ENCODE measurements around the gene HSD3B7. TPM values are rescaled to one million over a fixed set of nuclear protein-coding genes. Genes with fewer than 3 reads are reported as not detected.
"Not testable (repeated sequence)": the region's sequence is repeated elsewhere in the genome, so short reads cannot be mapped to it uniquely, and the experiment has no call there.

HSD3B7 gene
- total RNA-seq: 22.9 and 24.2 TPM in 2 replicates

GRCh38 chr16:30984669-30985400 is at the start of gene HSD3B7:
TSS of gene HSD3B7 (plus strand) at chr16:30985207. CDS start at chr16:30985659, 452 bp downstream.
- no peak for DNase-seq (ENCODE audit: low read depth)
- H3K4me3 ChIP-seq (ENCODE audit: low read depth, low read length): peak within 1 kb of the TSS; percentile 71
- TF ChIP-seq CTCF (conservative IDR thresholded peaks at IDR 0.05; ENCODE audit: low read depth, low read length): peak; percentile 92

DNA sequence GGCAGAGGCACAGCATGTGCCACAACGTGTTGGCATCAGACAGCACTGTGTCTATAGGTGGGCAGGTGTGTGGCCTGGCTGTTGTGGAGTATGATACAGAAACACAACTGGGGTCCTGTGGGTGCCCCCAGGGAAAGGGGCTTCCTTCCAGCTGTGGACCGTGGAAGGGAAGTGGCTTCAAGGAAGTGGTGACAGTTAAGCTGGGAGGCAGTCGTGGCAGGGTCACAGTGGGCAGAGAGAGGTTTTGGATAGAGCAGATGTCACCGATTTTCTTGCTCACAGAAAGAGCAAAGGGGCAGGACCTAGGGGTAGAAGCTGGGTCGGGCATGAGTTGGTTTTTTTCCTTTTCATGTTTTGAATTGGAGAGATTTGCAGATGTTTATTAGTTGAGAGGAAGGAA is 47.3 kb upstream of the HSD3B7 start:
- no peak for DNase-seq (ENCODE audit: low read depth)
- no peak for TF ChIP-seq CTCF (conservative IDR thresholded peaks at IDR 0.05; ENCODE audit: low read depth, low read length)

DNA sequence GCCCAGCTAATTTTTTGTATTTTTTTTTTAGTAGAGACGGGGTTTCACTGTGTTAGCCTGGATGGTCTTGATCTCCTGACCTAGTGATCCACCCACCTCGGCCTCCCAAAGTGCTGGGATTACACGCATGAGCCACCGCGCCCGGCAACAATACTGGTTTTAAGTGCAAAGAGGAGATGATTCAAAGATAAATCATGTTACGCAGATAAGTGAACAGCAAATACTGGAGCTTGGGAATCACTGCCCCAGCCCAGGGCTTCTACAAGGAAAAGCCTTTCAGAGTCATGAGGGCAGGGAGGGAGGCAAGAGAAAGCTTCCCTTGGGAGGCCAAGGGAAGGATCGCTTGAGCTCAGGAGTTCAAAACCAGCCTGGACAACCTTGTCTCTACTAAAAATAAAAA is 45.4 kb upstream of the HSD3B7 start:
- not testable (repeated sequence) for H3K4me3 ChIP-seq (ENCODE audit: low read depth, low read length); DNase-seq (ENCODE audit: low read depth)

More for the DNA sequence above, 47.3 kb upstream of the HSD3B7 start:
- no peak overlapping the region for H3K4me3 ChIP-seq (ENCODE audit: low read depth, low read length)

DNA sequence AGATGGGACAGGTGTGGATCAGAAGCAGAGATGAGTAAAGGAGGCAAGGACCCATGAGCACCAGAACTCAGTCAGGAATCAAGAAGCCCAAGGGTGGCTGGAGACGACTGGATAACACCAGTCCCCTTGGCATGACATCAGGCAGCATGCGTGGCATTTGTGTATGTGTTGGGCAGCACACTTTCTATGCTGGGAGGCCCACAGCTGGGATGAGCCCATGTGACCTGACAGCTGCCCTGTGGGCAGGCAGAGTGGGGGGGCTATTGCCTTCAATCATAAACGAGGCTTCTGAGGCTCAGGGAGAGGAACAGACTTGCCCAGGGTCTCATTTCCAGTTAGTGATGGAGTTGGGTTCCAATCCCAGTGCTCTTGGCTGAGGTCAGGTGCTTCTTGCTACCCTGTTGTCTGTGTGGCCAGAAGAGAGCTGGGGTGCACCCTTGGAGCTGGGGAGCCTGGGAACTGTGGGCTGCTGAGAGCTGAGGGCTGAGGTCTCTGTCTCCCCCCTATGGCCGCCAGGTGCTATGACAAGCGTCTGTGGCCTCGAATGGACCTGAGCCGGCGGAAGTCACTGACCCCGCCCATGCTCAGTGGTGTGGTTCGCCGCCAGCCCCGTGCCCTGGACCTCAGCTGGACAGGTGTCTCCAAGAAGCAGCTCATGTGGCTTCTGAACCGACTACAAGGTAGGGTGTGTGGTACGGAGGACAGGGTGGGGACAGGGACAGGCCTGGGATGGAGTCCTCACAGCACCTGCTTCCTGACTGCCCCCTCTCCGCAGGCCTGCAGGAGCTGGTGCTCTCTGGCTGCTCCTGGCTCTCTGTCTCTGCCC is 43.2 kb upstream of the HSD3B7 start:
- DNase-seq (ENCODE audit: low read depth): no peak
- peak; percentile 90 for TF ChIP-seq CTCF (conservative IDR thresholded peaks at IDR 0.05; ENCODE audit: low read depth, low read length)

GRCh38 chr16:30942426-30942806 is 42.6 kb upstream of the HSD3B7 start:
- no peak for DNase-seq (ENCODE audit: low read depth)
- H3K4me3 ChIP-seq (ENCODE audit: low read depth, low read length): peak overlapping the region; percentile 9
- no peak for TF ChIP-seq CTCF (conservative IDR thresholded peaks at IDR 0.05; ENCODE audit: low read depth, low read length)

More for the DNA sequence above, 43.2 kb upstream of the HSD3B7 start:
- H3K4me3 ChIP-seq (ENCODE audit: low read depth, low read length): peak overlapping the region; percentile 9

DNA sequence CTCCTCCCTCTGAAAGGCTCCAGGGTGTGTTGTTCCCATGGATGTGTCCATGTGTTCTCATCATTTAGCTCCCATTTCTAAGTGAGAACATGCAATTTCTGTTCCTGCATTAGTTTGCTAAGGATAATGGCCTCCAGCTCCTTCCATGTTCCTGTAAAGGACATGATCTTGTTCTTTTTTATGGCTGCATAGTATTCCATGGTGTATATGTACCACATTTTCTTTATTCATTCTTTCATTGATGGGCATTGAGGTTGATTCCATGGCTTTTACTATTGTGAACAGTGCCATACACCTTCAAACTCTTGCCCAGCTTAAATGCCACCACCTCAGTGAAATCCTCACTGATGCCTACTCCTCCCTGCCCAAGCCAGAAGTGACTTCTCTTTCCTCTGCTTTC is 40.7 kb upstream of the HSD3B7 start:
- no peak for DNase-seq (ENCODE audit: low read depth)
- H3K4me3 ChIP-seq (ENCODE audit: low read depth, low read length): no peak overlapping the region
- TF ChIP-seq CTCF (conservative IDR thresholded peaks at IDR 0.05; ENCODE audit: low read depth, low read length): no peak

- DNase-seq (ENCODE audit: low read depth): no peak
- no peak for TF ChIP-seq CTCF (conservative IDR thresholded peaks at IDR 0.05; ENCODE audit: low read depth, low read length)
- H3K4me3 ChIP-seq (ENCODE audit: low read depth, low read length): no peak overlapping the region
Observed at GRCh38 chr16:30946671-30947540, 38.1 kb upstream of the HSD3B7 start.
